ENCODE data around the gene IL9.

- no peak for TF ChIP-seq POLR2A (IDR thresholded peaks at IDR 0.05; ENCODE audit: low read length)
- TF ChIP-seq GATA1 (IDR thresholded peaks at IDR 0.05; ENCODE audit: low read depth, low read length), result no peak
Measured at GRCh38 chr5:135930949-135931295, 35.3 kb upstream of the IL9 start.

Data from erythroblast (primary cell).